Brain pericyte (primary cell): ENCODE data around the gene NDUFA11.

Source experiments
- DNase-seq: peaks from one replicate; pipeline ENCODE4 v3.0.0-alpha.2; 2012; ENCODE audit warnings: low read depth, low spot score

NDUFA11 gene

DNA sequence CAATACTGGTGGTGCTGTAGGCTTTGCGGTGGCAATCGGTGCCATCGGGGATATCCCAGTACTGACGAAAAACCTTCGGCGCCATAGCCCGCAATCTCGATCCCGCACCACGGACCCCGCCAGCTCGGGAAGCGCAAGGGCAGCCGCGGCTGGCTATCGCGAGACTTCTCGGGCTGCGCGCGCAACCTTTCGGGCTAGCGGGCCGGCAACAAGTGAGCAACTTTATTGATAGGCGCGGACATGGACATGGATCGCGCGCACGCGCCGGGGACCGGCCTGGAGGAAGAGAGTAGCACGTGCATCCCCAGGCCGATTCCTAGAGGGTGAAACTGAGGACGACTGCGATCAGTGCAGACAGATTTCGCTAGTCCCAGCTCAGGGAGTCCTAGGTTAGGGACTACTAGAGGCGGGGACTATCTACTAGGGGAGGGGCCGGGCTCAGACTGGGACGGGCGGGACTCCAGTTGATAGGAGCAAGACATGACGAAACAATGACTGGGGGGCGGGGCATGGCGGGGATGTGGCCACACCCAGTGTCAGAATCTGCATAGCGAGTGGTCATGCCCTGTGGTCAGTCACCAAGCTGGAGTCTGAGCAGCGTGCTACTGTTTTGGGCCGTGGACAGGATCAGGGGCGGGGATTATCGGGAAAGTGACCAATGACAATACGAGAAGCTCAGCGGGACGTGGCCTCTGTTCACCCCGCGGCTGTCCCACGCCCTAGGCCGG lies at the start of gene NDUFA11:
TSS of gene NDUFA11 (minus strand) at position 167 of the 728 bp plus-strand sequence. CDS start at position 85, 82 bp downstream.
- peak; percentile 97 for DNase-seq

DNA sequence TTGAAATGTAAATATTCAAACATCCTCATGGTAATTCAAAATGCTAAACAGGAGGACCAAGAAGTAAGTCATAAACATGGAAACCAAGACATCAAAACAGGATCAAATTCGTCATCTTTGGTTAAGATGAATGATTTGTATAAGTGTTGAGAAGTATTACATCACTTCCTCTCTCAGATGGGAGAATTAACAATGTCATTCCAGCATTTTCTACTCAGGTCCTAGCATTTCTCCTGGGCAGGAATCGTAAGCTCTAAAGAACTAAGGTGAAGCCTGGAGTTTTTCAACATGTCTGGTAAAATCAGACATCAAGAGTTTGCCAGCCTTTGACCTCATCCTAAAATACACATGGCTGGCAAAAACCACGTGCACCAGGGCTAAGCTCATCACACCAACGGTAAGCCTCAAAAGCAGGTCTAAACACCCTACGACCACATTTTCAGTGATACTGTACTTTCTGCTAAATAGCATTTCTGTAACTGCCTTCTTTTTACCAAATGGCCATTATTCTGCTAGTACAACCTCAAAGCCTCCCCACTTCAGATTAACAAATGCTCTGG lies 49.5 kb upstream of the NDUFA11 start:
- no peak for DNase-seq

GRCh38 chr19:5952193-5953029 lies 48.8 kb upstream of the NDUFA11 start:
- no peak for DNase-seq

DNA sequence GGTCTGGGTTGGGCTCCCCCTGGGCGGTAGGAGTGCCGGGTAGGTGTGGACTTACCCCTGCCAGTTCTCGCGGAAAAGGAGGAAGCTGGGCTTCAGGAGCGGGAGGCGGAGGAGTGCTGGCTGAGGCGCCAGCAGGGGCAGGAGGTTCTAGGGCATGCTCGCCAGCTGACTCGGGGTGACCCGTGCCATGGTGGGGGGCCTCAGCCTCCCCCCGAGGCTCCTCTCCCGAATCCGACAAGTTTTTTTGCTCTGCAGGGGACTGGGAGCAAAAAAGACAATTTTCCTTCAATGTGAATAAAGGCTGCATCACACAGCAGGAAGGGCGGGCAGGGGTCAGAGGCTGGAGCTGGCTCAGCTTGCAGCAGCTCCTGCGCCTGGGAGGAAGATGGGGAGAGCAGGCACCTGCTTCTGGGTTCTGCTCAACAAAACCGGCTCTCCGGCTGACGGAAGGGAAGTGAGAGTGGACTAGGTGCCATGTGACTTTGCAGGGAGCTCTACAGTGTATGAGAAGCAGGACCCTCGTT lies 47.8 kb upstream of the NDUFA11 start:
- no peak for DNase-seq

- DNase-seq: no peak
Observed at GRCh38 chr19:5950741-5951140, 47.2 kb upstream of the NDUFA11 start.

GRCh38 chr19:5949792-5950305 lies 46.3 kb upstream of the NDUFA11 start:
- no peak for DNase-seq

- no peak for DNase-seq
Observed at GRCh38 chr19:5948752-5949564, 45.4 kb upstream of the NDUFA11 start.

GRCh38 chr19:5947435-5947834 lies 43.8 kb upstream of the NDUFA11 start:
- DNase-seq: no peak

- no peak for DNase-seq
Observed at GRCh38 chr19:5943623-5944022, 40.0 kb upstream of the NDUFA11 start.

GRCh38 chr19:5943045-5943444 lies 39.5 kb upstream of the NDUFA11 start:
- DNase-seq: no peak

DNA sequence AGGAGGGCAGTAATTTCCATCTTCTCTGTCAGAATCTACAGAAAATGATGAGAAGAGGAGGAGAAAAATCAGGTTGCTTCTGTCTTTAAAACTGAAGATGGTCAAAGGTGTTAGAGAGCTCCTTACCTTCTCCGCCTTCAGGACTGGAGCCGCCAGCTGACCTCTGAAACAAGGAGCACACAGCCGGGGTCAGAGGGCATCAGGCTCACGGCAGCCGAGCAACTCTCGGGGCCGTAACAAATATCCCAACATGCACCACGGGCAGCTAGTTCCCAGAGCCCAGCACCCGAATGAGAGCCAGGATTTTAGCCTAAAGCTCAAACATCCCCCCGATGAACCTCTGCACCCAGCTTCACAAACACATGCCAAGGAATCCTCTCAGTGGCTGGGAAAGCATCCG lies 38.1 kb upstream of the NDUFA11 start:
- no peak for DNase-seq

GRCh38 chr19:5940260-5941208 lies 36.9 kb upstream of the NDUFA11 start:
- DNase-seq: no peak

DNA sequence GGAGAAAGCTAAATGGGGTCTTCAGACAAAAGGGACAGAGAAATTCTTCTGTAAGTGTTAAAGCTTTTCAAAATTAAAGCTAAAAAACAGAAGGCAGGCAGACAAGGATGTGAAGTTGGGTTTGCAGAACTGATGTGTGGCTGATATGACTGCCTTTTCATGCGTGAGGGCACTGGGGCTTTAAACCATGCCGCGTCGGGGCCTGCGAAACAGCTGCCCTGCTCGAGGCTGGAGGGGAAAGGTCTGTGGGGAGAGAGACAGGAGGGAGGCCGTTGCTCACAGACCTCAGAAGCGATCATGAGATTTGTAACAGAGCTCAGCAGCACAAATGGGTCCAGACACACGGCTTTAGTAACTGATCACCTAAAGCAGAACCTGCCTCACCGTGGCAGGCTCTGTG lies 34.0 kb upstream of the NDUFA11 start:
- DNase-seq: no peak

GRCh38 chr19:5936292-5936592 lies 32.7 kb upstream of the NDUFA11 start:
- no peak for DNase-seq

DNA sequence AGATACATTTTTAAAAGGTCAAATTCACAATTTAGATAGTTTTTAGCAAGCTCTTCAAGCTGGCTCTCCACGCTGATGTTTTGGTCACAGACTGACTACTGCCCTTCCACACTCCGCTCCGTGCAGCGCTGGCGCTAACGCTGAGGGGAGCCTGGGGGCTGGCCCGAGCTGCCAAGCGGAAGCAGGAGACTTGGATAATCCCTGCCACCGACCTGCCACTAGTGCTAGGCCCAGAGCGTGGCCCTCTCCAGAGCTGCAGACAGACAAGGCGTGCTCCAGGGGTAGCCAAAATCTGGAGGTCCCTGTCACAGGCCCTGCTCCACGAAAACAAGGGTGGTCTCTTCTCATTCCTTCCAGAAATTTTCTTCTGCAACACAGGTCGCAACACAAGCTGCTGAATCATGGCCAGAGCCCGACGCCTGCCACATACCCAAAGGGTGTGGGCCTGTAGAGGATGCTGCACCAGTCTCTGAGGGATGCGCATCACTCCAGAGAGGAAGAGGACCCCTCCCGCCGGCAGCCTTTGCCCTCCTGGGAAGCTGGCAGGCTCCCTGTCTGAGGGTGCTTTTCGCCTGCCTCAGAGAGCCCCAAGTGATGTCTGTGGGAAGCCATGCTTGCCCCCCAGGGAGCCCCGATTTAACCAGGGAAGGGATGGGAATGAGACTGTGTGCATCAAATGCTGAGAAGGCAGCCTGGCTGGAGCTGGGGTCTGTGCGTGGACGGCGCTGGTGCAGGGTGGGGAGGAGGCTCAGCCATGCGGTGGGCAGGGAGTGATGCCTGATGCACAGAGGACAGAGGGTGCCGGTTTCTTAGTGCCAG lies 32.1 kb upstream of the NDUFA11 start:
- DNase-seq: no peak

DNA sequence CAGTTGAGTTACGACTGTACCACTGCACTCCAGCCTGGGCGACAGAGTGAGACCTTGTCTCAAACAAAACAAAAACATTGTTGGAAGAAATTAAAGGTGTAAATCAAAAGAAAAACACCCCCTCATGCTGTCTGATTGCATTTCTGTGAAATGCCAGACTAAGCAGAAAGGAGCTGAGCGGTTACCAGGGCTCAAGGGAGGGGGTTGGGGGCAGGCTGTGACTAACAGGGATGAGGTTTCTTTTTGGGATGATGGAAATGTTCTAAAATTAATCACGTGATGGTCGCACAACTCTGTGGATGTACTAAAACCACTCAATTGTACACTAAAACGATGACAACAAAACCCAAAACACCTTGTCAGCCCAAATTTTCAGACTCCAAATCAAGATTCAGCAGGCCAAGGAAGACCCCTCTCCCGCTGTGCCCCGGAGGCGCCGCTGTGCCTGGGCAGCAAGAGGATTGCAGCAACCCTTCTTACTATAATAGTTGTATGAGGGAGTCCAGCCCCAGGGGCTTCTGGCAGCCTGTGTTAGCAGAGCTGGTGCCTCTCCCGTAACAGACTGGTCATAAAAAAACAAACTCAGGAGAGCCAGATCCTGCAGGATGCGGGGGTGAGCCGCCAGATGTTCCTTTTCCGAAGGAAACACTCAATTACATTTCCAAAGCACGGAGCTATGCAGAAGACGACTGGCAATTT lies 31.3 kb upstream of the NDUFA11 start:
- peak; percentile 41 for DNase-seq

DNA sequence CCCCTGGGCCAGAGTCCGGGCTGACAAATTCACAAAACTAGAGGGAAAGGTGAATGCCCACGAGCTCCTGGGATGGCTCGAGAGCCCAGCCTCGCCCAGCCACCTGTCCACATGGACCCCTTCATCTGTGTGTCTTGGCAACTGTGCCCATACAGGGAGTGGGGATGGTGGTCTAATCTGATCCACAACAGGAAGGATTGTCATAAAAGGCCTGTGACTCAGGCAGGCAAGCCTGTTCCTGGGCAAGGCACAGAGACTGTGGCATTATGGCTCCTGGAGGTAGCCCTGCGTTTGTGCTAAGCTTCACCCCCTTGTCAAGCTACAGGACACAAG lies 30.4 kb upstream of the NDUFA11 start:
- DNase-seq: no peak

- DNase-seq: no peak
Observed at GRCh38 chr19:5933391-5934068, 29.9 kb upstream of the NDUFA11 start.
